CD8-positive, alpha-beta memory T cell (primary cell): Measurements from ENCODE around the gene DPM3. TPM values are rescaled to one million over a fixed set of nuclear protein-coding genes. Genes with fewer than 3 reads are reported as not detected.

Experiments
- CTCF ChIA-PET: fragments of 350-600 bp; sonication (Branson Sonifier 250); formaldehyde crosslinking; loops from one replicate; lab custom pipeline; 2021; ENCODE audit warnings: antibody characterized with exemption; lab: Charles Lee
- POLR2A ChIA-PET: fragments of 350-600 bp; sonication (Branson Sonifier 250); formaldehyde crosslinking; loops from one replicate; lab custom pipeline; 2021; ENCODE audit warnings: antibody characterized with exemption; lab: Charles Lee
- DNase-seq, 5 donors: peaks; one replicate each; pipeline versions ENCODE4 v3.0.0 to v3.0.0-alpha.2; 2020 to 2022; ENCODE audit warnings: mixed read lengths in 1 of 5
- H3K27ac ChIP-seq: one replicate; pipeline ENCODE4 v1.7.0; 2013; ENCODE audit warnings: low read depth, mild to moderate bottlenecking, low read length, moderate library complexity
- H3K27me3 ChIP-seq: 2 replicates; pipeline ENCODE4 v1.7.0; 2013; ENCODE audit warnings: low read length, mild to moderate bottlenecking; ENCODE audit not compliant: insufficient read depth, poor library complexity, severe bottlenecking
- H3K36me3 ChIP-seq: 2 replicates; pipeline ENCODE4 v1.7.0; 2013; ENCODE audit warnings: mild to moderate bottlenecking, low read length, moderate library complexity; ENCODE audit not compliant: insufficient read depth
- H3K4me1 ChIP-seq: 2 replicates; pipeline ENCODE4 v1.7.0; 2013; ENCODE audit warnings: mild to moderate bottlenecking, low read length, moderate library complexity; ENCODE audit not compliant: insufficient read depth
- H3K4me3 ChIP-seq: 2 replicates; pipeline ENCODE4 v1.7.0; 2013; ENCODE audit warnings: mild to moderate bottlenecking, low read length
- H3K9me3 ChIP-seq: 2 replicates; pipeline ENCODE4 v1.7.0; 2013; ENCODE audit warnings: mild to moderate bottlenecking, low read length
- H3K27ac Mint-ChIP-seq, 8 donors: one replicate each; pipeline ENCODE4 v1.8.0; 2020 to 2021; ENCODE audit warnings: mixed read lengths in 8 of 8, mild to moderate bottlenecking in 6 of 8, inconsistent platforms in 3 of 8, moderate library complexity in 3 of 8
- H3K27me3 Mint-ChIP-seq, 2 donors: one replicate each; pipeline ENCODE4 v1.8.0; 2020 to 2021; ENCODE audit warnings: mixed read lengths in 2 of 2, mild to moderate bottlenecking in 1 of 2, moderate library complexity in 1 of 2
- H3K36me3 Mint-ChIP-seq, 3 donors: one replicate each; pipeline ENCODE4 v1.8.0; 2020 to 2021; ENCODE audit warnings: mixed read lengths in 3 of 3, inconsistent platforms in 1 of 3, mild to moderate bottlenecking in 1 of 3
- H3K4me1 Mint-ChIP-seq, 3 donors: one replicate each; pipeline ENCODE4 v1.8.0; 2020 to 2021; ENCODE audit warnings: mixed read lengths in 3 of 3, inconsistent platforms in 1 of 3, mild to moderate bottlenecking in 1 of 3
- H3K4me3 Mint-ChIP-seq, 7 donors: one replicate each; pipeline ENCODE4 v1.8.0; 2020 to 2021; ENCODE audit warnings: mixed read lengths in 7 of 7, mild to moderate bottlenecking in 6 of 7, moderate library complexity in 4 of 7, inconsistent platforms in 2 of 7
- H3K9me3 Mint-ChIP-seq, 5 donors: one replicate each; pipeline ENCODE4 v1.8.0; 2020 to 2022; ENCODE audit warnings: mixed read lengths in 5 of 5, mild to moderate bottlenecking in 3 of 5, moderate library complexity in 2 of 5, inconsistent platforms in 1 of 5
- polyA plus RNA-seq: library from polyadenylated mRNA; unstranded; fragments of 300-500 nt; fragmentation: Illumina TruSeq; gene quantifications from one replicate; pipeline ENCODE4 v1.2.3, GENCODE V29; 2021
- total RNA-seq, 2 experiments: library from RNA; stranded (reverse); gene quantifications; one replicate each; pipeline ENCODE4 v1.2.3, GENCODE V29; 2021

Gene DPM3
- total and polyA plus RNA-seq, 3 experiments from 2014 or later = 38.9 to 120 (median 40.9) TPM

DNA sequence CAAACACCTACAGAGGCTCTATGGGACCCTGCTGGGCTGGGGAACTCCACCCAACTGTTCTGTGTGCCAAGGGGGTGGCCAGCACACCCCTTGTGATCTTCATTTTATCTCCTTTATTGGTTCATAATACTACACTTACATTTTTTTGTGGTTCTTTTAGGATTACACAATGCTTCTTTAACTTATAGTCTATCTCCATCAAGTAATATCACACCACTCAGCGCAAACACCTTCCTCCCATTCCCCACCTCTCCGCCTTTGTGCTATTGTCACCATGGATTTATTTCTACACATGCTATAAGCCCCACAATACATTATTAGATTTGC lies 45.7 kb downstream of the DPM3 start:
- Histone ChIP-seq H3K36me3 (no peaks in the 10 kb centered on the region), H3K27me3 (no peaks in the 10 kb centered on the region), H3K27ac (no peak overlapping the region), H3K9me3 (no peaks in the 10 kb centered on the region), H3K4me1 (peaks cover 7% of the 10 kb centered on the region), H3K4me3 (no peak overlapping the region)
- no peaks in the 10 kb centered on the region for H3K36me3 Mint-ChIP-seq
- peaks cover 0 to 3% (median 0%) of the 10 kb centered on the region in 5 donors for H3K9me3 Mint-ChIP-seq
- no peak for DNase-seq
- POLR2A ChIA-PET = no interaction called here
- CTCF ChIA-PET = interaction anchor here (1.2 to 3.4 kb wide), 5 partner anchors 8 to 77 kb away, joined by 3 to 13 read pairs (median 4); no protein-coding TSS in a partner anchor
- H3K27ac Mint-ChIP-seq = no peak overlapping the region
- peaks cover 4 to 5% (median 4%) of the 10 kb centered on the region in 3 donors for H3K4me1 Mint-ChIP-seq
- H3K27me3 Mint-ChIP-seq = peaks cover 4 to 13% of the 10 kb centered on the region in 2 donors
- no peak overlapping the region for H3K4me3 Mint-ChIP-seq

DNA sequence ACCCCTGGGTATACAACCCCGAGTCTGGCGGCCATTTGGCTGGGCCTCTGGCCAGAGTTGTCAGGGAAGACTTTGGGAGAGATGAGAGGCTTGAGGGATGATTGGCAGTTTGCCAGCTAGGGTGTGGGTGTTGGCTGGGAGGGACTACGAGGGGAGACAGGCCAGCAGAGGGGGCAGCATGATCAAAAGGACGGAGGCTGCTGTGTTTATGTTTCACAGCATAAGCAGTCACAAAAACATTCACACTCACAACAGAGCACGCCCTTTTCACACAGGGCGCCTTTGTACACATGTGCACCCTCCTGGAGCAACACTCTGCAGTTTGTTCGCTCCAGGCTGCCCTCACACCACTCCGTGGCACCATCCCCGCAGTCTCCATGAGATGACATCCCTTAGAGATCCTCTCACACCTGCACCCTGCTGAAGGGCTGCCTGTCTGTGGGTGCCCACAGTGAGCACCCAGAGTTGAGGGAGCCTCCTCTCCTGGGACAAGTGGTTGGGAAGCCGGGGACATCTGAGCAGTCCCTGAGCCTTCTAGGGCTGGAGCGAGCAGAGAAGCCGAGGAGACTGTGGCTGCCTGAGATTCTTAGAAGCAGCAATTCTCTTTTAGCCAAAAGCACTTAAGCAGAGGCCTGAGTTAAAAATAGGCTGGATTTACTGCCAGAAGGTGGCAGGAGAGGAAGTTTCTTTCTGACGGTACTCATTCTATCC lies 46.3 kb downstream of the DPM3 start:
- H3K9me3 ChIP-seq = no peaks in the 10 kb centered on the region
- H3K4me3 ChIP-seq = no peak overlapping the region
- no peaks in the 10 kb centered on the region for H3K36me3 Mint-ChIP-seq
- H3K4me3 Mint-ChIP-seq = no peak overlapping the region
- H3K27me3 ChIP-seq = no peaks in the 10 kb centered on the region
- H3K27ac ChIP-seq = no peak overlapping the region
- H3K36me3 ChIP-seq = no peaks in the 10 kb centered on the region
- H3K27me3 Mint-ChIP-seq = peaks cover 4 to 13% of the 10 kb centered on the region in 2 donors
- ChIA-PET CTCF (interaction anchor here (2.5 to 6.8 kb wide), 3 partner anchors 9 to 77 kb away, joined by 9 to 177 read pairs (median 13); partner anchors contain the start of genes KRTCAP2 and TRIM46), POLR2A (no interaction called here)
- H3K27ac Mint-ChIP-seq = no peak overlapping the region
- no peak for DNase-seq
- peaks cover 7% of the 10 kb centered on the region for H3K4me1 ChIP-seq
- peaks cover 0 to 3% (median 0%) of the 10 kb centered on the region in 5 donors for H3K9me3 Mint-ChIP-seq
- peaks cover 4 to 5% (median 4%) of the 10 kb centered on the region in 3 donors for H3K4me1 Mint-ChIP-seq

DNA sequence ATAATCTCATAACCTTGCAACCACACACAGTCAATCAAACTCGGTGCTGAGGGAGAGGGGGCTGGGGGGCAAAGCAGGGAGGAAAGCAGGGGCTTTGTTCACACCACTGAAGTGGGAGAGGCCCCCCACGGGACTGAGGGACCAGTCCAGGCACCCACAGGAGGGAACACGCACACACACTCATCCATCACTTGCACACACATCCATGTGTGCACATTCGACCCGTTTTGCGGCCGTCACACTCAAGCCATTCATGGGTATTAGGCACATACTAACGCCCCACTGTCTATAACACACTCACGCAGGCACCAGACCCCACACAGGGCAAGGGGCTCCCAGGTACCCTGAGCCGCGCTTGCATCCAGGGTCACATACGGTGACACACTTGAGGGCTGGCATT lies 47.7 kb downstream of the DPM3 start:
- Histone ChIP-seq H3K27ac (no peak overlapping the region), H3K4me3 (no peak overlapping the region), H3K27me3 (no peaks in the 10 kb centered on the region), H3K36me3 (no peaks in the 10 kb centered on the region), H3K9me3 (no peaks in the 10 kb centered on the region), H3K4me1 (peaks cover 7% of the 10 kb centered on the region)
- POLR2A ChIA-PET = no interaction called here
- no peak for DNase-seq
- no peak overlapping the region for H3K4me3 Mint-ChIP-seq
- CTCF ChIA-PET = interaction anchor here (1.2 to 6.8 kb wide), 5 partner anchors 22 to 87 kb away, joined by 3 to 177 read pairs (median 7); partner anchors contain the start of genes KRTCAP2 and TRIM46
- peaks cover 4 to 7% of the 10 kb centered on the region in 2 donors for H3K27me3 Mint-ChIP-seq
- H3K36me3 Mint-ChIP-seq = no peaks in the 10 kb centered on the region
- H3K9me3 Mint-ChIP-seq = peaks cover 0 to 2% (median 0%) of the 10 kb centered on the region in 5 donors
- H3K4me1 Mint-ChIP-seq = peaks cover 4 to 5% (median 4%) of the 10 kb centered on the region in 3 donors
- no peak overlapping the region for H3K27ac Mint-ChIP-seq

DNA sequence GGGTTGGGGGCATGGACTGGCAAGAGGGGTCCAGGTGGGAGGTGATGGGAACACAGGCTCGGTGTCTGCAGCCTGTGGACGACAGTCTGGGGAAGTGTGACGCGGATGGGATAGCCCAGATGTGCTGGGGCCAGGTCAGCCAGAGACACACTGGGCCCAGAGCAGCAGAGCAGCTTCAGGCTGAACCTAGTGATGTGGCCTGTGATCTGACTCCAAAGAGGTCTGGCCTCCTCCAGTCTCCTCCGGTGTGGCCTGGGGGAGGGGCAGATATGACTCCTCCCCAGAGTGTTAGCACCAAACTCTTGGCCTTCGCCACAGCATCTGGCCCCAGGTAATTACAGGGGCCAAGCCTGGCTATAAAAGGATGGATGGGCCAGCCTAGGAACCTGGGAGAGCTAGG lies 48.2 kb downstream of the DPM3 start:
- Mint-ChIP-seq H3K27me3 (peaks cover 2 to 5% of the 10 kb centered on the region in 2 donors), H3K27ac (no peak overlapping the region), H3K4me3 (no peak overlapping the region), H3K36me3 (no peaks in the 10 kb centered on the region), H3K9me3 (no peaks in the 10 kb centered on the region), H3K4me1 (peaks cover 4 to 5% (median 4%) of the 10 kb centered on the region in 3 donors)
- Histone ChIP-seq H3K27me3 (no peaks in the 10 kb centered on the region), H3K9me3 (no peaks in the 10 kb centered on the region), H3K27ac (no peak overlapping the region), H3K4me1 (peaks cover 7% of the 10 kb centered on the region), H3K36me3 (no peaks in the 10 kb centered on the region), H3K4me3 (no peak overlapping the region)
- CTCF ChIA-PET = interaction anchor here (0.9 to 6.8 kb wide), 34 partner anchors 8 to 187 kb away, joined by 3 to 177 read pairs (median 5); partner anchors contain the start of genes ADAM15, CKS1B, EFNA1 and EFNA4
- POLR2A ChIA-PET = interaction anchor here (1.3 kb wide), 1 partner anchor 81 kb away, joined by 3 read pairs; the partner anchor contains the start of gene KRTCAP2
- DNase-seq = no peak

DNA sequence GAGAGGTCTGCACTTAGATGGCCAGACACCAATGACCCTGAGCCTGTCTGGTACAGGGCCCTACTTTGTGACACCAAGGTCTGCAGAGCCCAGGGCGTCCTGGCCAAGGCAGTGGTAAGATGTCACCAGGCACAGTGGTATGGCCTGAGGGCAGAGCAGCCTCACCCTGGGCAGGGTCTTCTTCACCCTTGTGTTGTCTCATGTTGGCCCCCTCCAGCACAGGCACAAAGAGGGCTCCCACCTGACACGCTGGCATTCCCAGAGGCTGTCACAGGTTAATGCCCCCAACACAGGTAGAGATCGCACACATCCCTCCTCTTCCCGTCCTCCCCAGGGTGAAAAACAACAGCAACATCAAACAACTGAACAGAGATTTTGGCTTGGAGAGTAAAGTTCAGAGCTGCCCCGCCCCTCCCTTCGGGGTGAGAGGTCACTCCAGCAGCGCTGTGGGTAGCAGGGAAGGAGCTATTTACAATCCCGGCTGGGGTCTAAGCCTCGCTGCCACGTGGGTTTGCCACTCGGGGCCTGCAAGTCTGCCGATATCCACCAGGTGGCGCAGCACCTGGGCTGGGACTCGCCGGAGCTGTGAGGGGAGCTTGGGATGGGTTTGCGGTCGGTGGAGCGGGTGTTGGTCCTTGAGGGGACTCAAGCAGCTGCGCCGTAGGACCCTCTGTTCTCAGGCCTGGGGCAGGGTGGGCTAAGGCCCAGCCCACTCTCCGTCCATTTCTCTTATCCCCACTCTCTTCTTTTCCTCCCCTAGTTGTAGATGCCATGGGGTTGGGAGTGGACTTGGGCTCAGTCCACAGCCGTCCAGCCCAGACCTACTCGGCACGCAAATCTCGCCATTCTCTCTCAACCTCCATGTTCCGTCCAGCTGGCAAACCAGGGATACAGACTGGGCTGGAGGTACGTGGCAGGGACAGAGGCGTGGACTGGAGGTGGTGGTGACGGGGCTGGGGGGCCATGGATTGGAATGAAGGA lies 49.0 kb downstream of the DPM3 start:
- Histone ChIP-seq H3K9me3 (no peaks in the 10 kb centered on the region), H3K4me1 (peaks cover 9% of the 10 kb centered on the region), H3K27me3 (no peaks in the 10 kb centered on the region), H3K27ac (no peak overlapping the region), H3K36me3 (no peaks in the 10 kb centered on the region), H3K4me3 (no peak overlapping the region)
- peak; percentile 69 to 84 (median 73) for DNase-seq
- H3K27me3 Mint-ChIP-seq = peaks cover 1 to 5% of the 10 kb centered on the region in 2 donors
- H3K9me3 Mint-ChIP-seq = no peaks in the 10 kb centered on the region
- H3K4me3 Mint-ChIP-seq = no peak overlapping the region
- CTCF ChIA-PET = interaction anchor here (0.8 to 6.8 kb wide), 38 partner anchors 9 to 187 kb away, joined by 3 to 177 read pairs (median 5); partner anchors contain the start of genes ADAM15, CKS1B, EFNA1 and EFNA4
- peaks cover 4 to 6% (median 4%) of the 10 kb centered on the region in 3 donors for H3K4me1 Mint-ChIP-seq
- H3K27ac Mint-ChIP-seq = peak overlapping the region in 1 of 8 donors; percentile 30
- H3K36me3 Mint-ChIP-seq = no peaks in the 10 kb centered on the region
- POLR2A ChIA-PET = interaction anchor here (0.6 to 1.3 kb wide), 2 partner anchors 82 to 215 kb away, joined by 3 to 5 read pairs; partner anchors contain the start of gene KRTCAP2

Other genes with a start within 250 kb of the DPM3 start
- gene PMVK, start 203.8 kb downstream of the DPM3 start, total RNA-seq = 10 to 100 TPM; 44.7 to 45.2 TPM
- gene PMVK, start 203.8 kb downstream of the DPM3 start, polyA plus RNA-seq = 55.5 TPM
- 10 to 100 TPM; 35.9 to 36.1 TPM for gene PBXIP1, start 184.4 kb downstream of the DPM3 start, total RNA-seq
- 295 TPM for gene PBXIP1, start 184.4 kb downstream of the DPM3 start, polyA plus RNA-seq
- 10 to 100 TPM; 34.2 to 35.3 TPM for gene PYGO2, start 178.7 kb downstream of the DPM3 start, total RNA-seq
- gene PYGO2, start 178.7 kb downstream of the DPM3 start, polyA plus RNA-seq = 42.6 TPM
- gene SHC1, start 169.8 kb downstream of the DPM3 start, total RNA-seq = 10 to 100 TPM; 37.4 to 40.8 TPM
- 32.7 TPM for gene SHC1, start 169.8 kb downstream of the DPM3 start, polyA plus RNA-seq
- gene CKS1B, start 165.8 kb downstream of the DPM3 start, total RNA-seq = 100 to 1,000 TPM; 125 to 126 TPM
- 46.8 TPM for gene CKS1B, start 165.8 kb downstream of the DPM3 start, polyA plus RNA-seq
- 10 to 100 TPM; 73.7 to 76.3 TPM for gene FLAD1, start 157.2 kb downstream of the DPM3 start, total RNA-seq
- 51.2 TPM for gene FLAD1, start 157.2 kb downstream of the DPM3 start, polyA plus RNA-seq
- under 1 TPM; 0.62 to 0.72 TPM for gene LENEP, start 146.9 kb downstream of the DPM3 start, total RNA-seq
- not detected for gene LENEP, start 146.9 kb downstream of the DPM3 start, polyA plus RNA-seq
- 10 to 100 TPM; 33.2 to 34.7 TPM for gene ZBTB7B, start 137.7 kb downstream of the DPM3 start, total RNA-seq
- 3.3 TPM for gene ZBTB7B, start 137.7 kb downstream of the DPM3 start, polyA plus RNA-seq
- under 1 TPM; 0.09 to 0.16 TPM for gene DCST2, start 106.8 kb downstream of the DPM3 start, total RNA-seq
- gene DCST2, start 106.8 kb downstream of the DPM3 start, polyA plus RNA-seq = not detected
- gene DCST1, start 106.7 kb downstream of the DPM3 start, total RNA-seq = not detected
- not detected for gene DCST1, start 106.7 kb downstream of the DPM3 start, polyA plus RNA-seq
- 10 to 100 TPM; 34.5 to 36.9 TPM for gene ADAM15, start 89.2 kb downstream of the DPM3 start, total RNA-seq
- 15.3 TPM for gene ADAM15, start 89.2 kb downstream of the DPM3 start, polyA plus RNA-seq
- gene EFNA4, start 76.8 kb downstream of the DPM3 start, total RNA-seq = 1 to 10 TPM; 3.4 to 3.7 TPM
- 3.0 TPM for gene EFNA4, start 76.8 kb downstream of the DPM3 start, polyA plus RNA-seq
- gene EFNA3, start 61.7 kb downstream of the DPM3 start, total RNA-seq = 1 to 10 TPM in 1 of 2 experiments, under 1 TPM in 1; 0.94 to 1.4 TPM
- 1.0 TPM for gene EFNA3, start 61.7 kb downstream of the DPM3 start, polyA plus RNA-seq
- under 1 TPM; 0.16 to 0.31 TPM for gene EFNA1, start 12.7 kb downstream of the DPM3 start, total RNA-seq
- 1.3 TPM for gene EFNA1, start 12.7 kb downstream of the DPM3 start, polyA plus RNA-seq
- gene SLC50A1, start 4.7 kb downstream of the DPM3 start, total RNA-seq = 10 to 100 TPM; 43.4 to 47.2 TPM
- gene SLC50A1, start 4.7 kb downstream of the DPM3 start, polyA plus RNA-seq = 49.5 TPM
- 100 to 1,000 TPM; 181 to 207 TPM for gene KRTCAP2, start 32.8 kb upstream of the DPM3 start, total RNA-seq
- gene KRTCAP2, start 32.8 kb upstream of the DPM3 start, polyA plus RNA-seq = 576 TPM
- 1 to 10 TPM; 6.4 to 7.3 TPM for gene TRIM46, start 33.3 kb upstream of the DPM3 start, total RNA-seq
- gene TRIM46, start 33.3 kb upstream of the DPM3 start, polyA plus RNA-seq = 0.99 TPM
- gene THBS3, start 67.4 kb upstream of the DPM3 start, total RNA-seq = 1 to 10 TPM; 7.8 to 7.9 TPM
- 2.9 TPM for gene THBS3, start 67.4 kb upstream of the DPM3 start, polyA plus RNA-seq
- 10 to 100 TPM; 67.6 to 73.2 TPM for gene MTX1, start 68.2 kb upstream of the DPM3 start, total RNA-seq
- gene MTX1, start 68.2 kb upstream of the DPM3 start, polyA plus RNA-seq = 43.7 TPM
- 10 to 100 TPM; 39.1 to 41.5 TPM for gene ENTREP3, start 115.0 kb upstream of the DPM3 start, total RNA-seq
- 1.7 TPM for gene ENTREP3, start 115.0 kb upstream of the DPM3 start, polyA plus RNA-seq
- gene SCAMP3, start 121.8 kb upstream of the DPM3 start, total RNA-seq = 100 to 1,000 TPM; 152 to 158 TPM
- 179 TPM for gene SCAMP3, start 121.8 kb upstream of the DPM3 start, polyA plus RNA-seq
- gene CLK2, start 133.0 kb upstream of the DPM3 start, total RNA-seq = 10 to 100 TPM; 78.3 to 79.8 TPM
- 20.2 TPM for gene CLK2, start 133.0 kb upstream of the DPM3 start, polyA plus RNA-seq
- gene HCN3, start 136.9 kb upstream of the DPM3 start, total RNA-seq = 1 to 10 TPM; 3.2 to 3.7 TPM
- 0.18 TPM for gene HCN3, start 136.9 kb upstream of the DPM3 start, polyA plus RNA-seq
- not detected for gene PKLR, start 160.9 kb upstream of the DPM3 start, total RNA-seq
- not detected for gene PKLR, start 160.9 kb upstream of the DPM3 start, polyA plus RNA-seq
- gene FDPS, start 168.3 kb upstream of the DPM3 start, total RNA-seq = 100 to 1,000 TPM; 194 to 199 TPM
- gene FDPS, start 168.3 kb upstream of the DPM3 start, polyA plus RNA-seq = 126 TPM
- gene RUSC1, start 180.4 kb upstream of the DPM3 start, total RNA-seq = 10 to 100 TPM; 31.3 to 32.8 TPM
- gene RUSC1, start 180.4 kb upstream of the DPM3 start, polyA plus RNA-seq = 9.8 TPM